ENCODE results near the gene AP4S1.

- TF ChIP-seq, protein P1, sequence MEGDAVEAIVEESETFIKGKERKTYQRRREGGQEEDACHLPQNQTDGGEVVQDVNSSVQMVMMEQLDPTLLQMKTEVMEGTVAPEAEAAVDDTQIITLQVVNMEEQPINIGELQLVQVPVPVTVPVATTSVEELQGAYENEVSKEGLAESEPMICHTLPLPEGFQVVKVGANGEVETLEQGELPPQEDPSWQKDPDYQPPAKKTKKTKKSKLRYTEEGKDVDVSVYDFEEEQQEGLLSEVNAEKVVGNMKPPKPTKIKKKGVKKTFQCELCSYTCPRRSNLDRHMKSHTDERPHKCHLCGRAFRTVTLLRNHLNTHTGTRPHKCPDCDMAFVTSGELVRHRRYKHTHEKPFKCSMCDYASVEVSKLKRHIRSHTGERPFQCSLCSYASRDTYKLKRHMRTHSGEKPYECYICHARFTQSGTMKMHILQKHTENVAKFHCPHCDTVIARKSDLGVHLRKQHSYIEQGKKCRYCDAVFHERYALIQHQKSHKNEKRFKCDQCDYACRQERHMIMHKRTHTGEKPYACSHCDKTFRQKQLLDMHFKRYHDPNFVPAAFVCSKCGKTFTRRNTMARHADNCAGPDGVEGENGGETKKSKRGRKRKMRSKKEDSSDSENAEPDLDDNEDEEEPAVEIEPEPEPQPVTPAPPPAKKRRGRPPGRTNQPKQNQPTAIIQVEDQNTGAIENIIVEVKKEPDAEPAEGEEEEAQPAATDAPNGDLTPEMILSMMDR (IDR thresholded peaks at IDR 0.05), result no peak
- no peak for TF ChIP-seq POLR2A (IDR thresholded peaks at IDR 0.05)
- TF ChIP-seq POLR2AphosphoS5 (IDR thresholded peaks at IDR 0.05), result no peak
- no peak for TF ChIP-seq EP300 (IDR thresholded peaks at IDR 0.05)
These were observed 25.6 kb downstream of the AP4S1 start for GRCh38 chr14:31051023-31051422.
